ENCODE results near the gene TINCR. TPM values are rescaled to one million over a fixed set of nuclear protein-coding genes. Genes with fewer than 3 reads are reported as not detected.

TINCR gene
- polyA plus RNA-seq, 1 of the 3 experiments (the other 2 are of a cell fraction), result 0.02 TPM

DNA sequence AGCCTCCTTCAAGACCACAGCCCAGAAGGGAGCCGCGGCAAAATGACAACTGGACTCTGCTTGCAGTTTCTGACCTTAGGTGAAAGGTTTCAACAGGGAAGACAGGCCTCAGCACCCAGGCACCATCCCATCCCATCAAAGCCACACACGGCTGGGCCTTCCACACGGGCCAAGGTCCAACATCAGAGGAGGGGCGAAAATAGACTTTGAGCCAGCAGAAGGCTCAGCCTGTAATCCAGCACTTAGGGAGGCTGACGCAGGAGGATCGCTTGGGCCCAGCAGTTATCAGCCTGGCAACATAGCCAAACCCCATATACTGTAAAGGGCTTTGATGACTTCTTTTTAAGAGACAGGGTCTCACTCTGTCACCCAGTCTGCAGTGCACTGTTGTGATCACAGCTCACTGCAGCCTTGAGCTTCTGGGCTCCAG is 26.8 kb upstream of the TINCR start:
- H3K4me1 ChIP-seq (ENCODE audit: control insufficient read depth in 1 of 2, insufficient read depth in 2 of 2, low read depth in 1 of 2, low read length in 1 of 2), result peaks cover 0 to 9% of the 10 kb centered on the region in 2 experiments; a peak in 1 of 4 replicates
- H3K4me3 ChIP-seq (ENCODE audit: low read depth in 2 of 2, low read length in 1 of 2), result no peak overlapping the region
- no peaks in the 10 kb centered on the region for H3F3A ChIP-seq (replicated peaks; ENCODE audit: insufficient read depth)
- no peak for DNase-seq
- no peak overlapping the region for H3K9ac ChIP-seq
- H3K36me3 ChIP-seq (replicated peaks in 1 of 2; ENCODE audit: control insufficient read depth in 1 of 2, insufficient read depth in 2 of 2, low read length in 1 of 2), result peaks cover 34 to 85% of the 10 kb centered on the region in 2 experiments
- no peaks in the 10 kb centered on the region for H4K20me1 ChIP-seq (ENCODE audit: insufficient read depth)
- H3K9me2 ChIP-seq, result no peaks in the 10 kb centered on the region
- no peak for TF ChIP-seq SIN3A (IDR thresholded peaks at IDR 0.05; ENCODE audit: borderline replicate concordance, low read depth, low read length)
- TF ChIP-seq, protein P1, sequence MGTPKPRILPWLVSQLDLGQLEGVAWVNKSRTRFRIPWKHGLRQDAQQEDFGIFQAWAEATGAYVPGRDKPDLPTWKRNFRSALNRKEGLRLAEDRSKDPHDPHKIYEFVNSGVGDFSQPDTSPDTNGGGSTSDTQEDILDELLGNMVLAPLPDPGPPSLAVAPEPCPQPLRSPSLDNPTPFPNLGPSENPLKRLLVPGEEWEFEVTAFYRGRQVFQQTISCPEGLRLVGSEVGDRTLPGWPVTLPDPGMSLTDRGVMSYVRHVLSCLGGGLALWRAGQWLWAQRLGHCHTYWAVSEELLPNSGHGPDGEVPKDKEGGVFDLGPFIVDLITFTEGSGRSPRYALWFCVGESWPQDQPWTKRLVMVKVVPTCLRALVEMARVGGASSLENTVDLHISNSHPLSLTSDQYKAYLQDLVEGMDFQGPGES (IDR thresholded peaks at IDR 0.05; ENCODE audit: low read depth, low read length), result no peak
- no peak for TF ChIP-seq GABPA (IDR thresholded peaks at IDR 0.05; ENCODE audit: low read depth)
- no peak for TF ChIP-seq FOXJ3 (CRISPR knock-in tag; IDR thresholded peaks at IDR 0.05)
- TF ChIP-seq TCF12 (IDR thresholded peaks at IDR 0.05), result no peak
- no peak for TF ChIP-seq TEAD4 (IDR thresholded peaks at IDR 0.05; ENCODE audit: borderline replicate concordance, insufficient read depth)
- TF ChIP-seq CHD2 (IDR thresholded peaks at IDR 0.05; ENCODE audit: low read length, partially characterized antibody), result no peak
- TF ChIP-seq CTCF (IDR thresholded peaks at IDR 0.05), result no peak
- no peak for TF ChIP-seq PBX3 (IDR thresholded peaks at IDR 0.05)
- TF ChIP-seq, protein P2, sequence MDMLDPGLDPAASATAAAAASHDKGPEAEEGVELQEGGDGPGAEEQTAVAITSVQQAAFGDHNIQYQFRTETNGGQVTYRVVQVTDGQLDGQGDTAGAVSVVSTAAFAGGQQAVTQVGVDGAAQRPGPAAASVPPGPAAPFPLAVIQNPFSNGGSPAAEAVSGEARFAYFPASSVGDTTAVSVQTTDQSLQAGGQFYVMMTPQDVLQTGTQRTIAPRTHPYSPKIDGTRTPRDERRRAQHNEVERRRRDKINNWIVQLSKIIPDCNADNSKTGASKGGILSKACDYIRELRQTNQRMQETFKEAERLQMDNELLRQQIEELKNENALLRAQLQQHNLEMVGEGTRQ (IDR thresholded peaks at IDR 0.05; ENCODE audit: borderline replicate concordance, low read depth, low read length), result no peak
- no peak for TF ChIP-seq RFX5 (IDR thresholded peaks at IDR 0.05; ENCODE audit: low read length)
- no peak for TF ChIP-seq YY1 (IDR thresholded peaks at IDR 0.05; ENCODE audit: low read depth)
- TF ChIP-seq EP300 (IDR thresholded peaks at IDR 0.05; ENCODE audit: borderline replicate concordance in 1 of 2, low read depth in 1 of 2, low read length in 1 of 2), result no peak
- TF ChIP-seq MXI1 (IDR thresholded peaks at IDR 0.05; ENCODE audit: low read depth, low read length), result no peak
- TF ChIP-seq FOXM1 (IDR thresholded peaks at IDR 0.05; ENCODE audit: low read depth), result no peak
- no peak for TF ChIP-seq FOSL2 (IDR thresholded peaks at IDR 0.05; ENCODE audit: borderline replicate concordance, low read depth)
- TF ChIP-seq MEF2A (IDR thresholded peaks at IDR 0.05; ENCODE audit: borderline replicate concordance, low read depth), result no peak
- H3K79me2 ChIP-seq (ENCODE audit: insufficient read depth), result no peaks in the 10 kb centered on the region
- H3K9me3 ChIP-seq, result no peaks in the 10 kb centered on the region
- H2AFZ ChIP-seq (ENCODE audit: low read depth), result no peak overlapping the region
- no peak overlapping the region for H3K27ac ChIP-seq (ENCODE audit: low read depth in 2 of 2, low read length in 1 of 2)
- 100% methylated on average over 6 of the region's 7 CpGs for WGBS (ENCODE audit: low lambda C conversion rate)
- no peak overlapping the region for H3K4me2 ChIP-seq
- CTCF ChIA-PET, result interaction anchor here (0.6 to 2.4 kb wide), 4 partner anchors 10 to 16 kb away, joined by 3 to 7 read pairs (median 5); no protein-coding TSS in a partner anchor
- no peaks in the 10 kb centered on the region for H3K27me3 ChIP-seq (ENCODE audit: insufficient read depth)
- POLR2A ChIA-PET, result no interaction called here
